ENCODE measurements around the gene MALRD1.

DNA sequence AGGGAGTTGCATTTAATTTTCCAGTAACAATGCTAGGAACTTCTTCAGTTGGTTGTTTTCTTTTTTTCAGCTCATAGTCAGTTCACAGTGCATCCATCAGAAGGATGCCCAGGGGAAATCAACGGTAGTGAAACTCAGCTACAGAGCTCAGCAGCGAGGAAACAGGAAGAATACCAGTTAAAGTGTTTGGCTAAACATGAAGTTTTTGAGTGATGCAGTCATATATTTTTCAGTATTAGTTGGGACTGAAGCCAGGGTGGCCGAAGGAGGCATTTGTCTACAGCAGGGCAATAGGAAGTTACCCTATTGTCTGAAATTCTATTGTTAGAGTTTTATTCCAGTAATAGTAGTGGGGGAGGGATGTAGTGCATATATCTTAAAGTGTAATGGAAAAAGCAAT, 45.3 kb upstream of the MALRD1 start:
- TF ChIP-seq POLR2AphosphoS5 (IDR thresholded peaks at IDR 0.05; ENCODE audit: low read depth, low read length): 0 out of 2 replicates have a peak, but pooled peaks have one; percentile 29
- peak; percentile 52; the same call in 1 of the 2 replicates for TF ChIP-seq TAF1 (IDR thresholded peaks at IDR 0.05; ENCODE audit: borderline replicate concordance, insufficient read depth, low read length)
- peak in 1 of 2 experiments; percentile 54; a peak in 1 of 4 replicates for TF ChIP-seq REST (IDR thresholded peaks at IDR 0.05; ENCODE audit: insufficient read depth in 1 of 2, low read depth in 2 of 2, low read length in 2 of 2)
- no peak for TF ChIP-seq SIN3A (IDR thresholded peaks at IDR 0.05; ENCODE audit: borderline replicate concordance, insufficient read depth, low read length)
- peak; percentile 37 for TF ChIP-seq FOXP2 (optimal IDR thresholded peaks at IDR 0.05; ENCODE audit: borderline replicate concordance, extremely low read depth, extremely low read length, insufficient read depth)

All from PFSK-1 (cell line).